ENCODE results near the gene ABLIM1. TPM values are rescaled to one million over a fixed set of nuclear protein-coding genes. Genes with fewer than 3 reads are reported as not detected.

The ABLIM1 gene
- total RNA-seq, 1 donor from 2014 or later: 152 TPM

DNA sequence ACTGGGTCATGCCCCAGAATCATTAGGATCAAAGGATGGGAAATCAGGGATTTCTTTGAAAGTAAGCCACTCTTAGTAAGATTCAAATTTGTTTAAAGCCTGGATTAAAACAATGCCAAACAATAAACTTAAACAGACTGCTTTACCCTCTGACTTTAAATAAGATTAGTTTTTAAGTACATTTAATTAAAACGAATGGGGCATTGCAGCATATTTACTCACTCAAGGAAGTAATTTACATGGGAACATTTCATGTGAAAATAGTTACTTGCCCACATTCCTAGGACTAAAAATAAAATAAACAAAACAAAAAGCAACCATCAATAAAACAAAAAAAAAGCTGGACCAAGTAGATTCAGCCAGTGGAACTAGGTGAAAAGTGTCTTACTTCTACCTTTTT, 7.8 kb downstream of the ABLIM1 start:
- DNase-seq (ENCODE audit: low read depth): peak; percentile 27
- no peaks in the 10 kb centered on the region for H3K36me3 ChIP-seq (ENCODE audit: control insufficient read depth, insufficient read depth, low read length)
- H3K27me3 ChIP-seq (ENCODE audit: control insufficient read depth, insufficient read depth, low read length): no peaks in the 10 kb centered on the region
- TF ChIP-seq CTCF (IDR thresholded peaks at IDR 0.05; ENCODE audit: insufficient read depth, low read length, severe bottlenecking): no peak
- no peak overlapping the region for H3K4me3 ChIP-seq (ENCODE audit: low read depth, low read length)
- no peak for FAIRE-seq

GRCh38 chr10:114649217-114649903, 8.7 kb downstream of the ABLIM1 start:
- Histone ChIP-seq H3K36me3 (ENCODE audit: control insufficient read depth, insufficient read depth, low read length) (no peaks in the 10 kb centered on the region), H3K4me3 (ENCODE audit: low read depth, low read length) (no peak overlapping the region), H3K27me3 (ENCODE audit: control insufficient read depth, insufficient read depth, low read length) (no peaks in the 10 kb centered on the region)
- FAIRE-seq (no peak), DNase-seq (ENCODE audit: low read depth) (no peak)
- TF ChIP-seq CTCF (IDR thresholded peaks at IDR 0.05; ENCODE audit: insufficient read depth, low read length, severe bottlenecking): no peak

GRCh38 chr10:114648368-114648767, 9.7 kb downstream of the ABLIM1 start:
- FAIRE-seq (no peak), DNase-seq (ENCODE audit: low read depth) (peak; percentile 99)
- no peaks in the 10 kb centered on the region for H3K27me3 ChIP-seq (ENCODE audit: control insufficient read depth, insufficient read depth, low read length)
- H3K36me3 ChIP-seq (ENCODE audit: control insufficient read depth, insufficient read depth, low read length): no peaks in the 10 kb centered on the region
- no peak for TF ChIP-seq CTCF (IDR thresholded peaks at IDR 0.05; ENCODE audit: insufficient read depth, low read length, severe bottlenecking)
- H3K4me3 ChIP-seq (ENCODE audit: low read depth, low read length): no peak overlapping the region

GRCh38 chr10:114647545-114648138, 10.4 kb downstream of the ABLIM1 start:
- DNase-seq (ENCODE audit: low read depth) (peak; percentile 56), FAIRE-seq (no peak)
- no peaks in the 10 kb centered on the region for H3K36me3 ChIP-seq (ENCODE audit: control insufficient read depth, insufficient read depth, low read length)
- no peak for TF ChIP-seq CTCF (IDR thresholded peaks at IDR 0.05; ENCODE audit: insufficient read depth, low read length, severe bottlenecking)
- no peak overlapping the region for H3K4me3 ChIP-seq (ENCODE audit: low read depth, low read length)
- no peaks in the 10 kb centered on the region for H3K27me3 ChIP-seq (ENCODE audit: control insufficient read depth, insufficient read depth, low read length)

DNA sequence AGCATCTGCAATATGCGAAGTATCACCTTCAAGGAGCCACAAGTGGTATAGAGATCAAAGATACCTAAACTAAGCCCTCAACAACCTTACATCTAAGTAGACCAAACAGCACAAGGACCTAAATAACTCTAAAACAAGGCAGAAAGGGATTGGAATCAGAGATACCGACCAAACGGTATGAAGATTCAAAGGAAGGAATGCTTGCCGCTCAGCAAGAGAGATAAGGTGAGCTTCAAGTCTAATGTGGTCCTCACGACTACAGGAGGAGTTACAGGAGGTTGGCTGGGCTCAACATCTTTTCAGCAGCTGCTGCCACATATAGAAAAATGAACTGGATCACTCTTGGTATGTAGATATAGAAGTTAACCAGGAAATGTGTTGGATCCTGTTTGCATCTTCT, 11.6 kb downstream of the ABLIM1 start:
- no peak for TF ChIP-seq CTCF (IDR thresholded peaks at IDR 0.05; ENCODE audit: insufficient read depth, low read length, severe bottlenecking)
- FAIRE-seq: no peak
- H3K36me3 ChIP-seq (ENCODE audit: control insufficient read depth, insufficient read depth, low read length): no peaks in the 10 kb centered on the region
- DNase-seq (ENCODE audit: low read depth): no peak
- H3K27me3 ChIP-seq (ENCODE audit: control insufficient read depth, insufficient read depth, low read length): no peaks in the 10 kb centered on the region
- no peak overlapping the region for H3K4me3 ChIP-seq (ENCODE audit: low read depth, low read length)
